Duodenal mucosa (tissue), 2 donors: ENCODE results near the gene STT3B.

Source experiments
- H3K27ac ChIP-seq: one replicate; pipeline ENCODE4 v1.7.0; 2013; ENCODE audit warnings: low read depth, low read length
- H3K27me3 ChIP-seq, 2 donors: one replicate each; pipeline ENCODE4 v1.7.0; 2013; ENCODE audit warnings: low read length in 2 of 2, control low read depth in 1 of 2; ENCODE audit not compliant: insufficient read depth in 2 of 2, control insufficient read depth in 1 of 2
- H3K36me3 ChIP-seq, 2 donors: one replicate each; pipeline ENCODE4 v1.7.0; 2013; ENCODE audit warnings: low read length in 2 of 2, control low read depth in 1 of 2; ENCODE audit not compliant: insufficient read depth in 2 of 2, control insufficient read depth in 1 of 2
- H3K4me1 ChIP-seq, 2 donors: one replicate each; pipeline ENCODE4 v1.7.0; 2013; ENCODE audit warnings: low read length in 2 of 2, control low read depth in 1 of 2; ENCODE audit not compliant: insufficient read depth in 2 of 2, control insufficient read depth in 1 of 2
- H3K4me3 ChIP-seq, 2 donors: one replicate each; pipeline ENCODE4 v1.7.0; 2013; ENCODE audit warnings: low read length in 2 of 2, low read depth in 1 of 2
- H3K9ac ChIP-seq, 2 donors: one replicate each; pipeline ENCODE4 v1.7.0; 2013; ENCODE audit warnings: low read length in 2 of 2, low read depth in 1 of 2
- H3K9me3 ChIP-seq, 2 donors: one replicate each; pipeline ENCODE4 v1.7.0; 2013; ENCODE audit warnings: low read length in 2 of 2, control low read depth in 1 of 2; ENCODE audit not compliant: control insufficient read depth in 1 of 2

Gene STT3B

DNA sequence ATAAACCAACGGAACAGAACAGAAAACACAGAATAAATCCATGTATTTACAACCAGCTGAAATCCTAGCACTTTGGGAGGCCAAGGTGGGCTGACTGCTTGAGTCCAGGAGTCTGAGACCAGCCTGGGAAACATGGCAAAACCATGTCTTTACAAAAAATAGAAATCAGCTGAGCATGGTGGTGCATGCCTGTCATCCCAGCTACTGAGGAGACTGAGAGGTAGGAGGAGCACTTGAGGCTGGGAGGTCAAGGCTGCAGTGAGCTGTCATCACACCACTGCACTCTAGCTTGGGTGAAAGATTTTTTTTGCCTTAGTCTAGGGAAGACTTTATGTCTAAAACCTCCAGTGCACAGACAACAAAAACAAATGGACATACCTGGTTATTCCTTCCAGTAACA lies 120.7 kb downstream of the STT3B start:
- Histone ChIP-seq H3K4me1 (no peaks in the 10 kb centered on the region), H3K36me3 (peaks cover 0 to 2% of the 10 kb centered on the region in 2 donors), H3K4me3 (no peak overlapping the region), H3K27me3 (no peaks in the 10 kb centered on the region), H3K9me3 (peaks cover 43 to 74% of the 10 kb centered on the region in 2 donors), H3K9ac (no peak overlapping the region), H3K27ac (no peak overlapping the region)

DNA sequence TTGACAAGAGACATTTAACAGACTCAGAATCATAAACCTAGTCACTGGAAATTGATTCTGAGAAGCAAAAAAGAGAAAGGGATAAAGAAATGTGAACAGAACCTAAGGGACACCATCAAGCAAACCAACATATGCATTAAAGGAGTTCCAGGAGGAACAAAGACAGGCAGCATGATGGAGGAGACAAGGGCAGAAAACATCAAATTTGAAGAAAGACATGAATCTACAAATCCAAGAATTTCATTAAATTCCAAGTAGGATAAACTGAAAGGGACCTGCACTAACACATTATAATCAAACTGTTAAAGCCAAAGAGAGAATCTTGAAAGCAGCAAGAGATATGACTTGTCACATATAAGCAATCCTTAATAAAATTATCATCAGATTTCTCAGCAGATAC lies 122.3 kb downstream of the STT3B start:
- no peaks in the 10 kb centered on the region for H3K4me1 ChIP-seq
- H3K36me3 ChIP-seq: no peaks in the 10 kb centered on the region
- H3K9ac ChIP-seq: no peak overlapping the region
- H3K27ac ChIP-seq: no peak overlapping the region
- H3K27me3 ChIP-seq: no peaks in the 10 kb centered on the region
- no peak overlapping the region for H3K4me3 ChIP-seq
- peaks cover 30 to 59% of the 10 kb centered on the region in 2 donors for H3K9me3 ChIP-seq

DNA sequence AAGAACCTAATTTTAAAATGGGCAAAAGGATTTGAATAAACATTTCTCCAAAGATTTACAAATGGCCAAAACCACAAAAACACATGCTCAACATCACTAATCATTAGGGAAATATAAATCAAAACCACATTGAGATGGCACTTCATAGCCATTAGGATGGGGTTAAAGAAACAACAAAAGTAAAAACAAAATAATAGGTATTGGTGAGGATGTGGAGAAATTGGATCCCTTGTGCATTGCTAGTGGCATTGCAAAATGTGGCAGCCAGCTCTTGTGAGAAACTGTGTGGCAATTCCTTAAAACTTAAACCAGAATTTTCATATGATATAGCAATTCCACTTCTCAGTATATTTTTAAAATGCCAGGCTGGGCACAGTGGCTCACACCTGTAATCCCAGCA lies 126.5 kb downstream of the STT3B start:
- Histone ChIP-seq H3K4me1 (no peaks in the 10 kb centered on the region), H3K9me3 (peaks cover 11 to 34% of the 10 kb centered on the region in 2 donors), H3K27me3 (no peaks in the 10 kb centered on the region), H3K9ac (no peak overlapping the region), H3K4me3 (no peak overlapping the region), H3K27ac (no peak overlapping the region), H3K36me3 (no peaks in the 10 kb centered on the region)

DNA sequence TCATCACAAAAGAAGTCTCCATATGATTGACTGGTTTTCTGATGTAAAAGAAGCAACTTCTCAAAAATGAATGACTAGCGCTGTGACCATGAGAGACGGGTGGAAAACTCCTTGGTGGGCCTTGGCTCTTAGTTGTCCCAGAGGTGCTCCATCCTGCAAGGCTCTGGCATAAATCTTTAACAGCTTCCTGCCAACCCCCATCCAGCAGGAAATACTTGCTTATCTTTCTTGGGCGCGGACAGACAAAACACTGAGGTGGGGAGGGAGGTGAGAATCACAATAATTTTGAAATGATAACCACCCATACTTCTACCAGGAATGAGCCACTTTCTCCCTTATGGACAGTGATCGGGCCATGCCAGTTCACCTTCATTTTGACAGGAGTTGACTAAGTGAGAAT lies 128.6 kb downstream of the STT3B start:
- Histone ChIP-seq H3K4me3 (no peak overlapping the region), H3K27me3 (no peaks in the 10 kb centered on the region), H3K27ac (no peak overlapping the region), H3K36me3 (no peaks in the 10 kb centered on the region), H3K4me1 (no peaks in the 10 kb centered on the region), H3K9ac (no peak overlapping the region), H3K9me3 (peaks cover 0 to 14% of the 10 kb centered on the region in 2 donors)

DNA sequence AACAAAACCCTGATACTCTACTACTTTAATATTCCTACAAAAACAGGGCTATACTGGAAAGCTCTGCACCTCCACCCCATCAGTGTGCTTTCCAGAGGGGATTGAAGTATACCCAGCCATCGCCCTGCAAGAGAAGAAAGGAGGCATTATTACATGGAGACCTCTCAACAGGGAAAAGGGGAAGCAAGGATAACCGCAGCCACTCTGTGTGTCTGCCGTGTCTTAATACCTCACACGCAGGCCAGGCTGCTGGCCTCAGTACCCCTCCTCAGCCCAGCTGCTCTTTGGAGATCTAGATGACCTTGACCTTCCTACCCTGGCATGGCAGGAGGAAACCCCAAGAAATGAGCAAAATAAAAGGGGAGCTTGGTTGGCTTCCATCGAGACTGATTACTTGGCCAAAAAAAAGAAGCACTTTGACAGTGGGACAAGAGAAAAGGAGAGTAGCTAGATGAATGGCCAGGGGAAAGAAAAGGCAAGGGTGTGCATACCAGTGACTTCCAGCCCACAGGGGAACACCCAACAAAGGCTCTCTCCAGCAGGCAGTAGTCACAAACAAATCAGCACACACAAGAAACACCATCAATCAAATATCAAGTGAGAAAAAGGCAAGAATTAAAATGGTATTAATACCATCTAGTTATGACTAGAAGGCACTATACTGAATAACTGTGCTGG lies 129.4 kb downstream of the STT3B start:
- no peak overlapping the region for H3K4me3 ChIP-seq
- H3K36me3 ChIP-seq: no peaks in the 10 kb centered on the region
- no peak overlapping the region for H3K27ac ChIP-seq

DNA sequence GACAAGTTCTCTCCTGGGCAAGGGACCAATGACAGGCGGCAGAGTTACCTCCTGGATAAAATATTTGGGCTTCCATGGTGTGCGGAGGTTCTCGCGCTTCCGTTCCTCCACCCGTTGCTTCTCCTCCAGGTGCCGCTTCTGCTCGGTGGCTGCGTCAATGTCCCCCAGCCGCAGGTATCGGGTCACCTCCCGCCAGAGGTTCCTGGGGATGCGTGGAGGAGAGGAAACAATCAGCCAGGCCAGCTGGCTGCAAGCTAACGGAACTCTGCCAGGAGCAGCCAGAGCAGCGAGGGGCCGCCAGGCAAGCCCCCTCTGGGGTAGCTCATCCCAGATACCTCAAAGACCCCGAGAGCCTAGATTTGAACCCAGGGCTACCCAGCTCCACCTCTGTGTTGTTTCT lies 131.3 kb downstream of the STT3B start:
- H3K4me3 ChIP-seq: no peak overlapping the region
- no peak overlapping the region for H3K27ac ChIP-seq
- no peak overlapping the region for H3K9ac ChIP-seq
- H3K27me3 ChIP-seq: no peaks in the 10 kb centered on the region
- no peaks in the 10 kb centered on the region for H3K4me1 ChIP-seq
- H3K9me3 ChIP-seq: no peaks in the 10 kb centered on the region
- no peaks in the 10 kb centered on the region for H3K36me3 ChIP-seq

More for the DNA sequence above, 129.4 kb downstream of the STT3B start:
- no peak overlapping the region for H3K9ac ChIP-seq
- no peaks in the 10 kb centered on the region for H3K4me1 ChIP-seq
- peaks cover 0 to 8% of the 10 kb centered on the region in 2 donors for H3K9me3 ChIP-seq
- no peaks in the 10 kb centered on the region for H3K27me3 ChIP-seq

DNA sequence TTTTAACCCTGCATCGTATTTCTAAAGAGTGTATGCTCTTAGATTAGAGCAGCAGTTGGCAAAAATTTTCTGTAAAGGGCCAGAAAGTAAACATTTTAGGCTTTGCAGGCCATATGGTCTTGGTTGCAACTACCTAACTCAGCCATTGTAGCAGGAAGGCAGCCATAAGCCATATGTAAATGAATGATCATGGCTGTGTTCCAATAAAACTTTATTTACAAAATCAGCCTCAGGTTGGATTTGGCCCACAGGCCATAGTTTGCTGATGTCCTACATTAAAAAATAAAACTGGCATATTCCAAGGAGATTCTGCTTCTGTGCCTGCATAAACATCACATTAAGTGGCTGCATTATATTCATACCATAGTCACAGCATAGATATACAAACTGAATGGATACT lies 134.9 kb downstream of the STT3B start:
- Histone ChIP-seq H3K36me3 (no peaks in the 10 kb centered on the region), H3K4me1 (peaks cover 3 to 8% of the 10 kb centered on the region in 2 donors), H3K27ac (no peak overlapping the region), H3K27me3 (no peaks in the 10 kb centered on the region), H3K4me3 (no peak overlapping the region), H3K9me3 (no peaks in the 10 kb centered on the region), H3K9ac (no peak overlapping the region)

DNA sequence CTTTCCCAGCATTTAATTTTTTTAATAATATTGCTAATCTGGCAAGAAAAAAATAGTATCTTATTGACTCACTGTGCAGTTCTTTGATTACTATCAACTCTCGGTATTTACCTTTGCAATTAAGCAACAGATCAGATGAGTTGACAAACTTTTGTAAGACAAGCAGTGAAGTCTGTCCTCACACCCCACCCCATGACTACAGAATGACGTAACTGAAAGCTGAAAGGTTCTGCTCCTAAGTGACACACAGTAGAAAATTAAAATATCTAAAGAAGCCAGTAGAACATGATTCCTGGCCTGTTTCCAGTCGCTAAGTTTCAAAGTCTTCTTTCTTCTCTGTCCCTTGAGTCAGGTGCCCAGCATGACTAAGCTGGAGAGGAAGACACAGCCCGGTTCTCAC lies 135.5 kb downstream of the STT3B start:
- Histone ChIP-seq H3K9ac (no peak overlapping the region), H3K27me3 (no peaks in the 10 kb centered on the region), H3K9me3 (no peaks in the 10 kb centered on the region), H3K36me3 (no peaks in the 10 kb centered on the region), H3K4me3 (no peak overlapping the region), H3K4me1 (peaks cover 3 to 11% of the 10 kb centered on the region in 2 donors), H3K27ac (no peak overlapping the region)

DNA sequence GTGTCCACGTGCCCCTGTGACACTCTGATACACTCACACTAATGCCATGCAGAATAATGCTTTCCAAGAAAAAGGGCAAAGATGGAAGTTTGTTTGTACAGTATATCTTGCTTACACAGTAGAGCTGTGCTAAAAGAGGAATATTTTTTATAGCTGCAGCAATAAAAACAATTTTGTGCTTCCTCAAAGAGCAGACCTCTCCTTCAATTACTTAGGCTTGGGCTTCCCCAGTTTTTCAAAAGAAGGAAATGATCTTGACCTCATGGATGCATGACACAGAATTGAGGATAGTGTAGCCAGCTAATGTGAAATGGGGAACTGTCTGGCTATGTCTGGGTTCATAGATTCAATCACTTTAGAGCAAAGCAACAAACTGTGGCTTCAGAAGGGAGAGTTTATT lies 137.4 kb downstream of the STT3B start:
- Histone ChIP-seq H3K4me1 (peaks cover 3 to 11% of the 10 kb centered on the region in 2 donors), H3K4me3 (no peak overlapping the region), H3K27ac (no peak overlapping the region), H3K36me3 (no peaks in the 10 kb centered on the region), H3K9ac (no peak overlapping the region), H3K9me3 (no peaks in the 10 kb centered on the region), H3K27me3 (no peaks in the 10 kb centered on the region)

DNA sequence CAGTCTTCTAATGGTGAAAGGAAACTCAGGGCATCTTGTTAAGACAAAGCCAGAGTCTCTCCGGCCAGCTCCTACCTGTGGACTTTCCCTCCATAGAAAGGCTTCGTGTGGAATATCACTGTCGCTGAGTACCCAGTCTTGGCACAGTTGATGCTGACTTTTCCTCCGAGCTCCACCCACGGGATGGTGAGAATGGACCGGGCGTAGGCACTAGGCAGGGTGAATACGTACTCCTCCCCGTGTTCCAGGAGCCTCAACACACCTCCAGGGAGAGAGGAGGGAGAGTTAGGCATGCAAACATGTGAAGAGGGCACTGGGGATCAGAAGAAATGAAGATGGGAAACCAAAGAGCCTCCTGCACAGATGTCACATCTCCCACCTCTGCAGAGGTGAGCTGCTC lies 138.0 kb downstream of the STT3B start:
- H3K27ac ChIP-seq: no peak overlapping the region
- H3K9me3 ChIP-seq: no peaks in the 10 kb centered on the region
- H3K27me3 ChIP-seq: no peaks in the 10 kb centered on the region
- H3K36me3 ChIP-seq: no peaks in the 10 kb centered on the region
- peaks cover 3 to 11% of the 10 kb centered on the region in 2 donors for H3K4me1 ChIP-seq
- no peak overlapping the region for H3K4me3 ChIP-seq
- no peak overlapping the region for H3K9ac ChIP-seq
